ENCODE data around the gene TSHR. TPM values are rescaled to one million over a fixed set of nuclear protein-coding genes. Genes with fewer than 3 reads are reported as not detected.
A peak's percentile ranks its signal among the peaks of the same experiment; 100 is the strongest.

Gene TSHR
- total RNA-seq, 4 donors from 2014 or later = not detected

DNA sequence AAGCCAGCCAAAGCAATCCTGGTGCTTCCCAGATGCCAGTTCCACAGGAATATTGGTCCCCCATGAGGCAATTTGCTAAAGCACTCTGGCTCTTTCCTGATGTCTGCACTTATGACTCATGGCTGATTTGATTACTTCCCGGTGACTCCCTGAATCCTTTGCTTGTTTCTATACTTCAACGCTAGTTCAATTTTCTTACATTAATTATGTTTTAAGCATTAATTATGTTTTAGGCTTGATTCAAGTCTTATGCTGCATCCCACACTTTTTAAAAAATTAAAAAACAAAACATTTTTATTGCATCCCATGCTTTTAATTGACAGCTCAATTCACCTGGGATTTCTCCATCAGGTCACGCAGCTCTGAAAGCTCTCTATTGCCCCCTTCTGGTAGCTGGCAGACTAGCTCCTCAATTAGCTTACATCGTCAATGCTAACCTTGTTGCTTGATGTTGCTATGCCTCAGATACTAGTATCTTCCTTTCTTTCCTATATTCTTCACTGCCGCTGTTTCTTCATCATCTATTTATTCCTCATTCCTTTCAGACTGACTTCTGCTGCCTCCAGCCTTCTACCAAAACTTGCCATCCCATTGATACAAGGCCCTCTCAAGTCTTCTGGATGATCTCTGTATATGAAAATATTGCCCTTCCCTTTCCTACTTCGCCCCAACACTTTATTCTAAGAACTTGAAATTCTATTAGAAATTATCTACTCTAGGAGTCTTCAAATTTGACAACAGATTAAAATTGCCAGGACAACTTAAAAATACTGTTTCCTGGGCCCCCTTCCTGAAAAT is 32.0 kb downstream of the TSHR start:
- Histone ChIP-seq H3K4me1 (no peaks in the 10 kb centered on the region), H3K27me3 (no peaks in the 10 kb centered on the region), H3K4me3 (no peak overlapping the region), H3K27ac (no peak overlapping the region), H3K36me3 (no peaks in the 10 kb centered on the region), H3K9me3 (no peaks in the 10 kb centered on the region)
- no peak for TF ChIP-seq POLR2A (IDR thresholded peaks at IDR 0.05)
- TF ChIP-seq, protein P1, sequence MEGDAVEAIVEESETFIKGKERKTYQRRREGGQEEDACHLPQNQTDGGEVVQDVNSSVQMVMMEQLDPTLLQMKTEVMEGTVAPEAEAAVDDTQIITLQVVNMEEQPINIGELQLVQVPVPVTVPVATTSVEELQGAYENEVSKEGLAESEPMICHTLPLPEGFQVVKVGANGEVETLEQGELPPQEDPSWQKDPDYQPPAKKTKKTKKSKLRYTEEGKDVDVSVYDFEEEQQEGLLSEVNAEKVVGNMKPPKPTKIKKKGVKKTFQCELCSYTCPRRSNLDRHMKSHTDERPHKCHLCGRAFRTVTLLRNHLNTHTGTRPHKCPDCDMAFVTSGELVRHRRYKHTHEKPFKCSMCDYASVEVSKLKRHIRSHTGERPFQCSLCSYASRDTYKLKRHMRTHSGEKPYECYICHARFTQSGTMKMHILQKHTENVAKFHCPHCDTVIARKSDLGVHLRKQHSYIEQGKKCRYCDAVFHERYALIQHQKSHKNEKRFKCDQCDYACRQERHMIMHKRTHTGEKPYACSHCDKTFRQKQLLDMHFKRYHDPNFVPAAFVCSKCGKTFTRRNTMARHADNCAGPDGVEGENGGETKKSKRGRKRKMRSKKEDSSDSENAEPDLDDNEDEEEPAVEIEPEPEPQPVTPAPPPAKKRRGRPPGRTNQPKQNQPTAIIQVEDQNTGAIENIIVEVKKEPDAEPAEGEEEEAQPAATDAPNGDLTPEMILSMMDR (IDR thresholded peaks at IDR 0.05) = peak; percentile 82 to 93 (median 92)
- peak in 2 of 3 donors; percentile 69 to 88 for DNase-seq

DNA sequence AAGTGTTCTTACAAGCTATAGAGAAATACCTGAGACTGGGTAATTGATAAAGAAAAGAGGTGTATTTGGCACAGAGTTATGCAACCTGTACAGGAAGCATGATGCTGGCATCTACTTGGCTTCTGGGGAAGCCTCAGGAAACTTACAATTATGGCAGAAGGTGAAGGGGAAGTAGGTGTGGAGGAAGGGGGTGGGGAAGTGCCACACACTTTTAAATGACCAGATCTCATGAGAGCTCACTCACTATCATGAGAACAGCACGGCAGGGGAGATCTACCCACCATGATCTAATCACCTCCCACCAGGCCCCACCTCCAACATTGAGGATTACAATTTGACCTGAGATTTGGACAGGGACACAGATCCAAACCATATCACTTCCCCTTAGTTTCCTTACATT is 32.8 kb downstream of the TSHR start:
- no peak for TF ChIP-seq POLR2A (IDR thresholded peaks at IDR 0.05)
- TF ChIP-seq, protein P1 (IDR thresholded peaks at IDR 0.05) = no peak
- H3K36me3 ChIP-seq = no peaks in the 10 kb centered on the region
- H3K9me3 ChIP-seq = no peaks in the 10 kb centered on the region
- no peaks in the 10 kb centered on the region for H3K4me1 ChIP-seq
- no peak overlapping the region for H3K27ac ChIP-seq
- no peak for DNase-seq
- H3K27me3 ChIP-seq = no peaks in the 10 kb centered on the region
- H3K4me3 ChIP-seq = no peak overlapping the region

DNA sequence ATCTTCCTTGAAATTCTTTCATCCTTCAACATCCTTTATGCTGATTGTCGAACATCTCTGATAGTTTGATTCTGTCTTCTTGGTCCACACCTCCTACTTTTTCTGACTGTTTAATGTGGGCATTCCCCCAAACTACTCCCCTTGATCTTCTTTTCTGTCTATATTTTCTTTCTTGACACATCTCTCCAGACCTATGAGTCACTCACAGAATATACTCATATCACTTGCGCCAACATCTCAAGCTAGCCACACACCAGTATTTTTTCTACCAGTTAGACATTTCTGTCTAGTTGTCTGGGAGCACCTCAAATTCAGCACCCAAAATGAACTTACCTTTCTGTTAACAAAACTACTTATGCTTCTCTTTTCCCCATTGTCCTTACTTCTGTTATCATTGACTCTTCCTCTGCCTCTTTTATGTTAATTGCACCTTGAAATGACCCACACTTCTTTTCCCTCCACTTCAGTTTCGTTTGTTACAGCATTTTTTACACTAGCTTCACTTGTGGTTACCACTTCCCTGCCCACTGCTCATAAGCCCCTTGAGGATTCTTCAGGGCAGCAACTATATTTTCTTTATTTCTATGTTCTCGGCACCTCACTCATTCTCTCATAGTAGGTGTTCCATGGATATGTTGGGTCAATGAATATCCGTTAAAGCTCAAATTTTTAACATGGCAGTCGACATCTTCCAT is 33.5 kb downstream of the TSHR start:
- Histone ChIP-seq H3K27me3 (no peaks in the 10 kb centered on the region), H3K9me3 (no peaks in the 10 kb centered on the region), H3K27ac (no peak overlapping the region), H3K4me3 (no peak overlapping the region), H3K36me3 (no peaks in the 10 kb centered on the region), H3K4me1 (no peaks in the 10 kb centered on the region)
- TF ChIP-seq, protein P1 (IDR thresholded peaks at IDR 0.05) = no peak
- no peak for TF ChIP-seq POLR2A (IDR thresholded peaks at IDR 0.05)
- DNase-seq = no peak

DNA sequence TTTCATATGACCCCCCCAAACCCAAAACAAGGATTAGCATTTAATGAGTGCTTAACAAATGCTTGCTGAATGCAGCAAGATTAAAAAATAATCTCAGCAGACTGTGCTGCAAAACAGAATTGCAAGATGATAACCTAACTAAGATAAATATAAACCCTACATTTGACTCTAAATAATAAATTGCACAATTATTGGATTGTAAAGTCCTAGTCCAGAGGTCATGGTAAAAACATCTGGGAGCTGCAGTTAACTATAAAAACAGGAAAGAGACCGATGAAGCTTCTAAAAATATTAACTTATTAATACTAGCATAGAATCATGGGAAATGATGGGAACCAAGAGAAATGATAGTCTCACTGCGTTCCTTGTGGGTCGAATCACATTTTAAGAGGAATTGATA is 37.2 kb downstream of the TSHR start:
- Histone ChIP-seq H3K27me3 (no peaks in the 10 kb centered on the region), H3K9me3 (no peaks in the 10 kb centered on the region), H3K36me3 (no peaks in the 10 kb centered on the region), H3K4me3 (no peak overlapping the region), H3K27ac (no peak overlapping the region), H3K4me1 (no peaks in the 10 kb centered on the region)
- no peak for DNase-seq
- TF ChIP-seq, protein P1 (IDR thresholded peaks at IDR 0.05) = no peak
- no peak for TF ChIP-seq POLR2A (IDR thresholded peaks at IDR 0.05)

DNA sequence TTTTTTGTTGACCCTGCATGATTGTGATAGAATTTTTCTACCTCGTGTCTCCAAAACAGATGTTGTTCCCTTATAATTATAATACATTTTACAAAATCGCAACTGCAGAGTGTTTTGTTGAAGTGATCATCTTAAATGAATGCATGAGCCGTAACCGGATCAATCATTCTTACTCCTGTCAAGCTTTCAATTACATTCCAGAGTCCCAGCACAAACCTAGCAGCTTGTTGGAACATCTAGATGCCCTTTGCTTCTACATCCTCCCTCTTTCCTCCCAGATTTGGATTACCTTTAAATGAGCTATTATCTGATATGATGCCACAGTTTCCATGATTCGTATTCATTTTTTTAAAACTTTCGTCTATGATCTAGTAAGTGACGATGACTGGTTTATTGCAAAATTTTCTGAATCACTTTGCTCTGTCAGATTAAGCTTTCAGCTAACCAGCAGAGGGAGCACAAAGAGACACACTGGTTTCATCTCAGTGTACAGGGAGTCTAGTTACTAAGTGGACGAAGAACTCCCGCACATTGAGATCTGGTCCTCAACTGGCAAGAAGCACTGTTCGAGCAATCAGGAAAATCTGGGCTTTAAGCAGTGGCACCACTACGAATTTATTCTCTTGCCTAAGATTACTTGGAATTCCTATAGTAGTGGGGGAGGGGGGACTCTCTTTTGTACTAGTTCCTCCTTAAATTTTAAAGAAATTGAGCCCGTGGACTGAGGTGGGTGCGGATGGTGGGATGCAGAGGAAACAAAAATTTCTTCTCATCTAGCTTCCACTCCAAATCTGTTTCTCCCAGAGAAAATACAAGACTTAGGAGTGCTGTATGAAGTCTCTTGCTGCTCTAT is 40.9 kb downstream of the TSHR start:
- TF ChIP-seq, protein P1 (IDR thresholded peaks at IDR 0.05) = peak in 5 of 6 experiments; percentile 49 to 75 (median 68)
- no peak for TF ChIP-seq POLR2A (IDR thresholded peaks at IDR 0.05)
- Histone ChIP-seq H3K27ac (no peak overlapping the region), H3K4me1 (no peaks in the 10 kb centered on the region), H3K36me3 (no peaks in the 10 kb centered on the region), H3K27me3 (no peaks in the 10 kb centered on the region), H3K4me3 (no peak overlapping the region), H3K9me3 (no peaks in the 10 kb centered on the region)
- DNase-seq = peak in 1 of 3 donors; percentile 60

Data from Peyer's patch (tissue), 4 donors.